ENCODE results near the gene MED12L.

The MED12L gene

GRCh38 chr3:151264605-151265004 is 179.1 kb downstream of the MED12L start:
- Histone ChIP-seq H3K27ac (replicated peaks) (no peak overlapping the region), H3K27me3 (ENCODE audit: insufficient read depth, poor library complexity, severe bottlenecking) (no peaks in the 10 kb centered on the region)
- TF ChIP-seq GABPA (IDR thresholded peaks at IDR 0.05; ENCODE audit: low read depth) (no peak), REST (IDR thresholded peaks at IDR 0.05; ENCODE audit: insufficient replicate concordance, low read depth) (no peak), SPI1 (IDR thresholded peaks at IDR 0.05; ENCODE audit: borderline replicate concordance, low read depth) (no peak), POLR2AphosphoS5 (IDR thresholded peaks at IDR 0.05; ENCODE audit: low read depth) (no peak)
- TF ChIP-seq, protein P1, sequence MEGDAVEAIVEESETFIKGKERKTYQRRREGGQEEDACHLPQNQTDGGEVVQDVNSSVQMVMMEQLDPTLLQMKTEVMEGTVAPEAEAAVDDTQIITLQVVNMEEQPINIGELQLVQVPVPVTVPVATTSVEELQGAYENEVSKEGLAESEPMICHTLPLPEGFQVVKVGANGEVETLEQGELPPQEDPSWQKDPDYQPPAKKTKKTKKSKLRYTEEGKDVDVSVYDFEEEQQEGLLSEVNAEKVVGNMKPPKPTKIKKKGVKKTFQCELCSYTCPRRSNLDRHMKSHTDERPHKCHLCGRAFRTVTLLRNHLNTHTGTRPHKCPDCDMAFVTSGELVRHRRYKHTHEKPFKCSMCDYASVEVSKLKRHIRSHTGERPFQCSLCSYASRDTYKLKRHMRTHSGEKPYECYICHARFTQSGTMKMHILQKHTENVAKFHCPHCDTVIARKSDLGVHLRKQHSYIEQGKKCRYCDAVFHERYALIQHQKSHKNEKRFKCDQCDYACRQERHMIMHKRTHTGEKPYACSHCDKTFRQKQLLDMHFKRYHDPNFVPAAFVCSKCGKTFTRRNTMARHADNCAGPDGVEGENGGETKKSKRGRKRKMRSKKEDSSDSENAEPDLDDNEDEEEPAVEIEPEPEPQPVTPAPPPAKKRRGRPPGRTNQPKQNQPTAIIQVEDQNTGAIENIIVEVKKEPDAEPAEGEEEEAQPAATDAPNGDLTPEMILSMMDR (IDR thresholded peaks at IDR 0.05; ENCODE audit: insufficient read depth, low read length): no peak

GRCh38 chr3:151265166-151265565 is 179.7 kb downstream of the MED12L start:
- TF ChIP-seq, protein P1 (IDR thresholded peaks at IDR 0.05; ENCODE audit: insufficient read depth, low read length): no peak
- TF ChIP-seq REST (IDR thresholded peaks at IDR 0.05; ENCODE audit: insufficient replicate concordance, low read depth) (no peak), POLR2AphosphoS5 (IDR thresholded peaks at IDR 0.05; ENCODE audit: low read depth) (no peak), GABPA (IDR thresholded peaks at IDR 0.05; ENCODE audit: low read depth) (no peak), SPI1 (IDR thresholded peaks at IDR 0.05; ENCODE audit: borderline replicate concordance, low read depth) (no peak)
- Histone ChIP-seq H3K4me3 (replicated peaks; ENCODE audit: insufficient read depth, low read length) (no peak overlapping the region), H3K27ac (replicated peaks) (peak overlapping the region; percentile 25; the same call in 1 of the 2 replicates), H3K27me3 (ENCODE audit: insufficient read depth, poor library complexity, severe bottlenecking) (no peaks in the 10 kb centered on the region)
- no peak for DNase-seq (ENCODE audit: low read depth in 1 of 2, low spot score in 1 of 2)

More at GRCh38 chr3:151264605-151265004, 179.1 kb downstream of the MED12L start:
- no peak for DNase-seq (ENCODE audit: low read depth in 1 of 2, low spot score in 1 of 2)
- no peak overlapping the region for H3K4me3 ChIP-seq (replicated peaks; ENCODE audit: insufficient read depth, low read length)

DNA sequence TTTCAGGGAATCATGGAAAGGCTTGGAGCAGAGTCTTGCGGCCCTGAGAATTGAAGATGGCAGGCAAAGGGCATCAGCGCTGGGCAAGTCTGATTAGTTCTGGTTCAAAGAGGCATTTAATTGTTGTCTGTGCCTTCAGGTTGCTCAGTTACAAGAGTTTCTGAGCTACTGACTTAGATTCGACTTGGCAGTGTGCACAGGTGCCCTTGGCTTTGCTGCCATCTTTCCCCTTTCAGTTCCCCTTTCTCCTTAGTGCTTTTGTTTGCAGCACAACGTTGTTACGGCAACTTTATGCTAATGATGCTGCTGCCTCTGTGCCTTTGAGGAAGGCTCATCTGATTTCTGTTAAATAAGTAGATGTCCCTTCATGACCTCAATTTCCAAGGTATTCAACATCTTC is 180.4 kb downstream of the MED12L start:
- peak overlapping the region; percentile 25 for H3K27ac ChIP-seq (replicated peaks)

More for the DNA sequence above, 180.4 kb downstream of the MED12L start:
- TF ChIP-seq POLR2AphosphoS5 (IDR thresholded peaks at IDR 0.05; ENCODE audit: low read depth) (no peak), SPI1 (IDR thresholded peaks at IDR 0.05; ENCODE audit: borderline replicate concordance, low read depth) (peak; percentile 92)
- TF ChIP-seq, protein P1 (IDR thresholded peaks at IDR 0.05; ENCODE audit: insufficient read depth, low read length): no peak
- no peaks in the 10 kb centered on the region for H3K27me3 ChIP-seq (ENCODE audit: insufficient read depth, poor library complexity, severe bottlenecking)
- DNase-seq (ENCODE audit: low read depth in 1 of 2, low spot score in 1 of 2): peak; percentile 32 to 75
- no peak overlapping the region for H3K4me3 ChIP-seq (replicated peaks; ENCODE audit: insufficient read depth, low read length)
